GM18517 (cell line): ENCODE measurements around the gene LIMS2.

Source experiments
- ATAC-seq: cut with Tn5 transposase; IDR thresholded peaks from one replicate; pipeline ENCODE4 v1.9.1; 2021; ENCODE audit warnings: mild to moderate bottlenecking, moderate library complexity; ENCODE audit not compliant: unreplicated experiment

LIMS2 gene

GRCh38 chr2:127623388-127624319, 51.7 kb downstream of the LIMS2 start:
- no peak for ATAC-seq

DNA sequence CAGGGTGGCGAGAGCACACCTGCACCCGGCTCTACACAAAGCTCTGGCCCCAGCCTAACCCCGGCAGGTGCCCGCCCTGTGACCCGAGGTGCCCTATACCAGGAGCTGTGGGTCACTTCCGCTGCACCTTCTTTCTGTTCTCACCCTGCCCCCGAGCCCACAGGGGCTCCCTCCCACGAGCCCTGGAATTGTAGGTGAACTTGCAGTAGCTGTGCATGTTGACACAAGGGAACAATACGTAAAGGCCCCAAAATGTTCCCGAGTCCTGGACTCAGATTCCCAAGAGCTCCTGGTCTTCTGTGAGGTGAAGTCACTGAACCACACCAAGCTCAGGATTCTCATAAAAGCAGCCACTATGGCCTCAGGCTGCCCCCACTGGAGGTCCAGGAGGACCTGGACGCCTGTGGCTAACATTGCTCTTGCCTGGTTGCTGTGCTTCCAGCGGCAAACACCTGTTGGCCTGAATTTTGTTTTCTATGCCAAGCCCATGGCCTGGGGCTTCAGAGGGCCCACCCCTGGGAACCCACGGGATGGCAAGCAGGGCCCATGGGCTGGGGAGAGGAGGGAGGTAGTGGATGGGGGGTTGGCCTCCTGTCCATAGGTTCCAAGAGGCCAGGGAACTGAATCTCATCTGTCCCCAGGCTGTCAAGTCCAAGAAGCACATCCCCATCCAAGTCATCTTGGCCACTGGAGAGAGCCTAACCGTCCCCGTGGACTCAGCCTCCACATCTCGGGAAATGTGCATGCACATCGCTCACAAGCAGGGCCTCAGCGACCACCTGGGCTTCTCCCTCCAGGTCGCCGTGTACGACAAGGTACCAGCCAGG, 52.6 kb downstream of the LIMS2 start:
- no peak for ATAC-seq

- no peak for ATAC-seq
Observed at GRCh38 chr2:127621981-127622431, 53.3 kb downstream of the LIMS2 start.

GRCh38 chr2:127620866-127621265, 54.5 kb downstream of the LIMS2 start:
- ATAC-seq, result no peak

DNA sequence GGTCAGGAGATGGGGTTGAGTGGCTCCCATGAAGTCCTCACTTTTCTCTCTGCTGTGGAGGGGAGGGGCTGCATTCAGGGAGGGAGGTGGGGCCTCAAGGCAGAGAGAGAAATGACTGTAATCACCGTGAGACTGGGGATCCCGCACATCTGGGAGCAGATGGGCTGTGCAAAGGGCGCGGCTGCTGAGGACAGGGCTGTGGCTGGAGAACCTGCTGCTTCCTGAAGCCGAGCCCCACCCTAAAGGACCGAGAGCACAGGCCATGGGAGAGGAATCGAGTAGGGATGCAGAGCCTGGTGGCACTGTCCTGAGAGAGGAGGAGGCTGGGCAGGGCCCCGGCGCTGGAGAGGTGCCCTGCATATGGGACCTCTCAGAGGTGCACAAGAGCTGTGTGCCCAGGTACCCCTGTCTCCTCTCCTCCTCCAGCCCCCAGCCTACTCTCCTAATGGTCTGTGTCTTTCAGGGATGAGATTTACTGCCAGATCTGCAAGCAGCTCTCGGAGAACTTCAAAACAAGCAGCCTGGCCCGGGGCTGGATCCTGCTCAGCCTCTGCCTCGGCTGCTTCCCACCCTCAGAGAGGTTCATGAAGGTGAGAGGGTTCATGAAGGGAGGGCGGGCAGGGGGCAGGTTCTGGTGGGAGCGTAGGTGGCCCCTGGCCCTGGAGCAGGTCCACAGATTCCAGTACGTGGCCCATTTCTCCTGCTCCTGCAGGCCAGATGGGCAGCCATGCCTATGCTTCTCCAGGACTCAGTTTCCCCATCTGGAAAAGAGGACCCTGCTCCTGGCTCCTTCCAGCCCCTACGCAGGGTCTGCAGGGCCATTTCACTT, 55.2 kb downstream of the LIMS2 start:
- no peak for ATAC-seq

GRCh38 chr2:127619203-127619590, 56.1 kb downstream of the LIMS2 start:
- ATAC-seq, result no peak

DNA sequence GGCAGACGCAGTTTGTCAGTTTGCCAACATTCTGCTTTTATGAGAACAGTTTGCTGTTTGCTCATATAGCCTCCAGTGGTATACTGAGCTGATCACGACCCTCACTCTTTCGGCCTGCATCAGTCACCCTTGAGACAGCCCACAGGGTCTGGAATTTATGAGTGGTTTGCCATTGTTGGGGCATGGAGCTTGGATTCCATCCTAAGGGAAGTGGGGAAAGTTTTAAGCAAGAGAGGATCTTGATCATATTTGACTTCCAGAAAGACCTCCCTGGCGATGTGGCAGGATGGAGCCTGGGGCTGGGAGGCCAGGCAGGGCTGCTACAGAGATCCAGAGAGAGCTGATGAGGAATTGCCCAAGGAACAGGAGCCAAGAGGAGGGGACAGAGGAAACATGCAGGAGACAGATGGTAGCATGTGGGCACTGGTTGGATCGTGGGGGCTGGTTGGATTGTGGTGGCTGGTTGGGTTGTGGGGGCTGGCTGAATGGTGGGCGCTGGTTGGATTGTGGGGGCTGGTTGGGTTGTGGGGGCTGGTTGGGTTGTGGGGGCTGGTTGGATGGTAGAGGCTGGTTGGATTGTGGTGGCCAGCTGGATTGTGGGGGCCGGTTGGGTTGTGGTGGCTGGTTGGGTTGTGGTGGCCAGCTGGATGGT, 56.7 kb downstream of the LIMS2 start:
- no peak for ATAC-seq

DNA sequence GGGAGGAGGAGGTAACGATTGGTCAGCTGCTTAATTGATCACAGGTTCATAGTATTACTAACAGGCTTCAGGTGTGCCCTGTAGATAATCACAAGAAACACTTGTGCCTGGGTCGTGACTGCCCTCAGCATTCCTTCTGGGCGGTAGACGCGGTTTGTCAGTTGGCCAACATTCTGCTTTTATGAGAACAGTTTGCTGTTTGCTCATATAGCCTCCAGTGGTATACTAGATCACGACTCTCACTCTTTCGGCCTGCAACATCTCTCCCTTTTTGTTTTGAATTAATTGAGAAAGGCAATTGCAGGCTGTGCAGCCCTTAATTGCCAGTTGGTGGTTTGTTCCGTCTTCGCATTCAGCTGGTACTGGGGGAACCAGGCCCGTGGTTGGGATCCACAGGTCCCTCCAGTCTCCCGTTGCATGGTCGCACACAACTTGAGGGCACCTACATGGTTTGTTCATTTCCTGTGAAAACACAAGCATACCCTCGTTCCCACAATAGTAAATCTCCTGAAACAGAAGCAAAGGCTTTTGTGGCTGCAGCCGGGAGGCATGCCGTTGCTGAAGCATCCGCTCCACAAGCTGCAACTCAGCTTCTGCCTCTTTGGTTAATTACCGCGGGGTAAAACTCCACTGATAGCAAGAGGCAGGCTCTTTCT, 59.7 kb downstream of the LIMS2 start:
- ATAC-seq, result no peak

- ATAC-seq, result no peak
Observed at GRCh38 chr2:127614731-127615130, 60.6 kb downstream of the LIMS2 start.

GRCh38 chr2:127614246-127614645, 61.1 kb downstream of the LIMS2 start:
- ATAC-seq, result no peak

DNA sequence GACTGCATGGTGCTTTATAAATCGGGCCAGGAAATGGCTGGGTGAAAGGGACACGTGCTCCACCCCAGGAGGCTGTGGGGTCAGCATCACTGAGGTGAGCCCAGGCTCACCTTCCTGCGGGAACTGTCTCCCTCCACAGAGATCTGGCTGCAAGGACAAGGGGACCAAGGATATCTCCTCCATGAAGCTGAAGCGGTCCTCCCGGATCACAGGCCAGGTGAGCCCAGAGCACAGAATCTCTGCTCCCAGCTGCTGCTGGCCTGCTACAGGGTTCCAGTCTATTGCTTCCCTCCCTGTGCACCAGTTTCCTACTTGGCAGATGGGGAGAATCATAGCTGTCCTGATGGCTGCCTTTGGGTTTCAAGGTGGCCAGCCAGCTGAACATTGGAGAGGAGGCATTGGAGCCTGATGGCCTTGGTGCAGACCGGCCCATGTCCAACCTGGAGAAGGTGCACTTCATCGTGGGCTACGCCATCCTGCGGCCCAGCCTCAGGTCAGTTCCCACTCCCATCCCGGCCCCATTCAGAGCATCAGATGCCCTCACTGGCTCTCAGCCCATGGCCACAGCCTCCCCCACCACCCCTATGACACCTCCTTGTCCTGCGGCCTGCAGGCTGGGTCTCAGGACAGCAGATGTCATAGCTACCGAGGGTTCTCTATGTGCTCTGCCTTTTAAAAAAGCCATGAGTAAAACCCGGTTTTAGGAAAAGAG, 63.1 kb downstream of the LIMS2 start:
- no peak for ATAC-seq

DNA sequence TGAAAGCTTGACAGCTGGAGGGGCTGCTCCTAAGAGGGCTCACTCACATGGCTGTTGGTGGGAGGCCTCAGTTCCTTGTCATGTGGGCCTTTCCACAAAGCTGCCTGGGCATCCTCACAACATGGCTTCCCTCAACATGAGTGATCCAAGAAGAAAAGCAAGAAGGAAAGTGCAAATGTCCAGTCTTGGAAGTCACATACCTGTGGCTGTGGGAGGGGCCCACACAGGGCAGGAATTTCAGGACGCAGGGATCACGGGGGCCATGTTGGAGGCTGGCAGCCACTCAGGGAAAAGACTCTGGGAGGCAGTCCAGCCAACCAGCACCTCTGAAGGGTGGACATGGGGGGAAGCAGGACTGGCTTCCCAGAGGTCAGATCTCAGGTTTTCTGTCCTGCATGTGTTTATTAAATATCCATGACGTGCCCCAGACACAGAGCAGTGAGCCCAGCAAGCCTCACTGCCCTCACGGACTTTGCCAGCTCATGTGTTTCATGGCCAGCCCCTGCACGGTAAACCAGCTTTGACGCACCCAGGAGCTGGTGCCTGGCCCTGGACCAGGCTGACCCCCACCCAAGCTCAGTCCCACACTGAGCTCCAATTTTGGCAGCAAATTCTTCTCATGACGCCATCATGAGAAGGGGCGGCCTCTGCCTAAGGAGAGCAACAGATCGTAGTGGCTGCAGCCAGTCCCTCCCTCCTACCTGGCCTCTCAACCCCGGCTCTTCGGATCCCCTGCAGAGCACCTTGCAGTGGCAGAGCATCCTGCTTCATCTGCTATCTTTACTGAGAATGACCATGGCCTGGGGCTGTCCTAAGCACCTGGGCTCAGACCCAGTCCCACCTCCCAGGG, 64.0 kb downstream of the LIMS2 start:
- ATAC-seq, result no peak

GRCh38 chr2:127610561-127610960, 64.8 kb downstream of the LIMS2 start:
- no peak for ATAC-seq

- no peak for ATAC-seq
Observed at GRCh38 chr2:127609818-127610217, 65.5 kb downstream of the LIMS2 start.

DNA sequence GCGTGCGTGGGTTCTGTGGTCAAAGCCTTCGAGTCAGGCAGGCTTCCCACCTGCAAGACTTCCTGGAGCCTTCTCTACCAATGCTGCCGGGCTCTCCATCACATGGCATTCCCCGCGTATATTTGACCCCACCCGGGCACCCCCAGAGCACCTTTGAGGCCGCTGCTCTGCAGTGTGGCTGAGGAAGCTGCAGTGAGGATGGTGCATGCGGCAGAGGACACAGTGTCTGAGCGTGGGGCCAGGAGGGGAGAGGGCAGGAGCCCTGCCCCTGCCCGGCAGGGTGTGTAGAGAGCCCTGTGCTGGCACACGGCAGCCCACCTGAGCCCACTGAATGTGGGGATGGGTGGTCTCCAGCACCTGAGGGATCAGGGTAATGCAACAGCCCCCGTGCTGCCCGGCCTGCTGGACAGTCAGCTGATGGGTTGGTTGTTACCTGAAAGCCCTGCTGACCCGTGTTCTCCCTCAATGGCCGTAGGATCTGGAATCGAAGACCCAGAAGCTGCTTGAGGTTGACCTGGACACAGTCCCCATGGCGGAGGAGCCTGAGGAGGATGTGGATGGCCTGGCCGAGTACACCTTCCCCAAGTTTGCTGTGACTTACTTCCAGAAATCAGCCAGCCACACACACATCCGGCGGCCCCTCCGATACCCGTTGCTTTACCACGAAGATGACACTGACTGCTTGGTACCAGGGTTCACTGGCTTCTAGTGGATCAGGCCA, 66.1 kb downstream of the LIMS2 start:
- ATAC-seq, result no peak

- no peak for ATAC-seq
Observed at GRCh38 chr2:127608061-127609030, 67.0 kb downstream of the LIMS2 start.
